Activated CD8-positive, alpha-beta T cell treated with anti-CD3 and anti-CD28 coated beads, Interleukin-2, amount 10 ng/mL, durations not matched to agents 7 days and 5 days (primary cell): Measurements from ENCODE around the gene AMY1A. TPM values are rescaled to one million over a fixed set of nuclear protein-coding genes. Genes with fewer than 3 reads are reported as not detected.
"Not testable (repeated sequence)": the region's sequence is repeated elsewhere in the genome, so short reads cannot be mapped to it uniquely, and the experiment has no call there.

Source experiments
- ATAC-seq: fragments of 150-1000 bp; cut with Tn5 transposase; one replicate; pipeline ENCODE4 v1.10.0; 2021; ENCODE audit warnings: moderate library complexity
- CTCF ChIA-PET: fragments of 350-600 bp; sonication (Branson Sonifier 250); formaldehyde crosslinking; loops from one replicate; lab custom pipeline; 2021; ENCODE audit warnings: antibody characterized with exemption; lab: Charles Lee
- POLR2A ChIA-PET: fragments of 350-600 bp; sonication (Branson Sonifier 250); formaldehyde crosslinking; loops from one replicate; lab custom pipeline; 2021; ENCODE audit warnings: antibody characterized with exemption; lab: Charles Lee
- DNase-seq: peaks from one replicate; pipeline ENCODE4 v3.0.0-alpha.2; 2020
- H3K27ac Mint-ChIP-seq: one replicate; pipeline ENCODE4 v1.8.0; 2021; ENCODE audit warnings: mild to moderate bottlenecking, mixed read lengths
- H3K27me3 Mint-ChIP-seq: one replicate; pipeline ENCODE4 v1.8.0; 2021; ENCODE audit warnings: low read depth, mixed read lengths
- H3K36me3 Mint-ChIP-seq: one replicate; pipeline ENCODE4 v1.8.0; 2021; ENCODE audit warnings: low read depth, mixed read lengths
- H3K4me1 Mint-ChIP-seq: one replicate; pipeline ENCODE4 v1.8.0; 2021; ENCODE audit warnings: low read depth, mixed read lengths
- H3K4me3 Mint-ChIP-seq: one replicate; pipeline ENCODE4 v1.8.0; 2021; ENCODE audit warnings: mild to moderate bottlenecking, mixed read lengths
- H3K9me3 Mint-ChIP-seq: one replicate; pipeline ENCODE4 v1.8.0; 2022; ENCODE audit warnings: mixed read lengths; ENCODE audit not compliant: insufficient read depth
- total RNA-seq, 2 experiments: library from RNA; stranded (reverse); gene quantifications; one replicate each; pipeline ENCODE4 v1.2.3, GENCODE V29; 2021

Gene AMY1A
- total RNA-seq, 2 experiments from 2014 or later, result not detected

DNA sequence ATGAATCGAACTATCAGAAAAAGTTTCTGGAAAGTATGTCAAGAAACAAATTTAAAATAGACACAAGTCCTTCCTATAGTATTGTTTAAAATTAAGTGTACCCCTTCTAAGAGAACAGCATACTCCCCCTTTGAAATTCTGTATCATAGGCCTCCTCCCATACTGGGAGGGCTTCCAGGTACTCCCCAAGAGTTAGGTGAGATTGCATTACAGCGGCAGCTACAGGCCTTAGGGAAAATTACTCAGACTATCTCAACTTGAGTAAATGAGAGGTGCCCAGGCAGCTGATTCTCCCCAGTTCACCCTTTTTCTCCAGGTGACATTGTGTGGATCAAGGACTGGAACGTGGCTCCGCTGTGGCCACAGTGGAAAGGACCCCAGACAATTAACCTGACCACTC is 45.7 kb downstream of the AMY1A start:
- DNase-seq, POLR2A ChIA-PET, H3K9me3 Mint-ChIP-seq, ATAC-seq, H3K4me3 Mint-ChIP-seq, H3K4me1 Mint-ChIP-seq, CTCF ChIA-PET, H3K27ac Mint-ChIP-seq, H3K27me3 Mint-ChIP-seq, H3K36me3 Mint-ChIP-seq: not testable (repeated sequence)

DNA sequence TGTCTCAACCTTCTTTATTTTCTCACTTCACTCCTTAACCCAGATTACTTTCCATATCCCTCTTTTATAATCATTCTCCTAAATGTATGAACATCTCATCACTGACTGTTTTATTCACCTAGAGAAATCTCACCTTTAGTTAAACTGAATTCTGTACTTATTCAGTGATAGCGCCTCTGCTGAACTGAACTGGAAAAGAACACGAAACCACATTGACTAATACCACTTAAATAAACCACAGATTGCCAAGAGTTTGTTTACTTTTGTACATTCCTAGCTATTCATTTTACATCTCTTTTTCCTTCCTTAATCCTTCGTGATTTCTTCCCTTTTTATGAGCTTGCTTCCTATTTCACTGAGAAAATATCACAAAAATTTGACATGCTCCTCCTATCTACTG is 52.1 kb downstream of the AMY1A start:
- H3K4me3 Mint-ChIP-seq, ATAC-seq, H3K27ac Mint-ChIP-seq, H3K36me3 Mint-ChIP-seq, DNase-seq, H3K27me3 Mint-ChIP-seq, H3K4me1 Mint-ChIP-seq, POLR2A ChIA-PET, H3K9me3 Mint-ChIP-seq, CTCF ChIA-PET: not testable (repeated sequence)

DNA sequence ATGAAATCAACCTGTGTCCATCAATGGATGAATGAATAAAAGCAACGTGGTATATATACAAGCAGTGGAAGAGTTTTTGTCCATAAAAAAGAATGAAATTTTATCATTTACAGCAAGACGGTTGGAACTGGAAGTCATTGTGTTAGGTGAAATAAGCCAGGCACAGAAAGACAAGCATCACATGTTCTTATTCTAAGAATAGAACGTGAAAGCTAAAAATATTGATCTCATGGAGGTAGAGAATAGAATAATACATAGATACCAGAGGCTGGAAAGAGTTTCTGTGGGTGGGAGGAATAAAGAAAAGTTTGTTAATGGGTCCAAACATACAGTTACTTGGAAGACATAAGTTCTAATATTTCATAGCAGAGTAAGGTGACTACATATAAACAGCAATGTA is 54.8 kb downstream of the AMY1A start:
- H3K4me1 Mint-ChIP-seq, DNase-seq, POLR2A ChIA-PET, H3K27ac Mint-ChIP-seq, H3K9me3 Mint-ChIP-seq, ATAC-seq, H3K27me3 Mint-ChIP-seq, H3K36me3 Mint-ChIP-seq, H3K4me3 Mint-ChIP-seq, CTCF ChIA-PET: not testable (repeated sequence)

Other genes with a start within 250 kb of the AMY1A start
- 10 to 100 TPM; 20.6 to 22.2 TPM for gene RNPC3, start 130.1 kb upstream of the AMY1A start, total RNA-seq
- 1 to 10 TPM; 5.2 to 6.7 TPM for gene AMY2B, start 84.2 kb upstream of the AMY1A start, total RNA-seq
- not detected for gene AMY2A, start 38.3 kb upstream of the AMY1A start, total RNA-seq
- not detected for gene AMY1B, start 40.5 kb downstream of the AMY1A start, total RNA-seq
- not detected for gene AMY1C, start 94.1 kb downstream of the AMY1A start, total RNA-seq